ENCODE results near the gene XYLT1.
"Not testable (repeated sequence)": the region's sequence is repeated elsewhere in the genome, so short reads cannot be mapped to it uniquely, and the experiment has no call there.

The XYLT1 gene, protein sequence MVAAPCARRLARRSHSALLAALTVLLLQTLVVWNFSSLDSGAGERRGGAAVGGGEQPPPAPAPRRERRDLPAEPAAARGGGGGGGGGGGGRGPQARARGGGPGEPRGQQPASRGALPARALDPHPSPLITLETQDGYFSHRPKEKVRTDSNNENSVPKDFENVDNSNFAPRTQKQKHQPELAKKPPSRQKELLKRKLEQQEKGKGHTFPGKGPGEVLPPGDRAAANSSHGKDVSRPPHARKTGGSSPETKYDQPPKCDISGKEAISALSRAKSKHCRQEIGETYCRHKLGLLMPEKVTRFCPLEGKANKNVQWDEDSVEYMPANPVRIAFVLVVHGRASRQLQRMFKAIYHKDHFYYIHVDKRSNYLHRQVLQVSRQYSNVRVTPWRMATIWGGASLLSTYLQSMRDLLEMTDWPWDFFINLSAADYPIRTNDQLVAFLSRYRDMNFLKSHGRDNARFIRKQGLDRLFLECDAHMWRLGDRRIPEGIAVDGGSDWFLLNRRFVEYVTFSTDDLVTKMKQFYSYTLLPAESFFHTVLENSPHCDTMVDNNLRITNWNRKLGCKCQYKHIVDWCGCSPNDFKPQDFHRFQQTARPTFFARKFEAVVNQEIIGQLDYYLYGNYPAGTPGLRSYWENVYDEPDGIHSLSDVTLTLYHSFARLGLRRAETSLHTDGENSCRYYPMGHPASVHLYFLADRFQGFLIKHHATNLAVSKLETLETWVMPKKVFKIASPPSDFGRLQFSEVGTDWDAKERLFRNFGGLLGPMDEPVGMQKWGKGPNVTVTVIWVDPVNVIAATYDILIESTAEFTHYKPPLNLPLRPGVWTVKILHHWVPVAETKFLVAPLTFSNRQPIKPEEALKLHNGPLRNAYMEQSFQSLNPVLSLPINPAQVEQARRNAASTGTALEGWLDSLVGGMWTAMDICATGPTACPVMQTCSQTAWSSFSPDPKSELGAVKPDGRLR

DNA sequence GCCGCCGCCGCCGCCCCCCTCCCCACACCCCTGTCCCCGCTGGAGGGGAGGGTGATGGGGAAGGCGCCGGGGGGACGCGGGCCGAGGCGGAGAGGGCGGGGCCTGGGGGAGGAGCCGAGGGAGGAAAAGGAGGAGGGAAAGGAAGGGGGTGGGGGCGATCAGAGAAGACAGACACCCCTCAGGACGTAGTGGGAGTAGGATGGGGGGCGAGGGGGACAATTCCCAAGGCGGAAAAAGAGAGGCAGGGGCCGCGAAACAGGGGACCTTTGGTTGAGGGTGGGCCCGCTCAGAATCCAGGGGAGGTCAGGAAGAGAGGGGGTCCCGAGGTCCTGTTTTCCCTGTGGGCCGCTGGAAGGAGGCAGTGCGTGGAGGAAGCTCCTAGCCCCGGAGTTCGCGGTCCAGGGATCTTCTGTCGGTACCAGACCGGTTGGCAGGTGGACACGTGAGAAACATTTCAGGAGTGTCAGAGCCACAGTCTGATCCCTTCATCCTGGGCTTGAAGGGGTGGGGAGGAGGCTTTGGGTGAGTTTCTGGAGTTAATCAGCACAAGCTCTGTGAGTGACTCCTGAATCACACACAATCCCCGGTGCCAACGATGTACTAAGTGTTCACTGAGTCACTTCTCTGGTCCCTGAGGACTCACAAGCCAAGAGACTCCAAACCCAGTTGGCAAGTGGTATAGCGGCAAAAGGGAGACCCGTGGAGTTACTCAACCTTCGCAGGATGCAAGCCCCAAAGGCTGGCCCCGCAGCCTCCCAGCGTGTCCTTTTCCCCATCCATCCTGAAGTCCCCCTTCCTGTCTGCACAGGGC is at the start of gene XYLT1:
XYLT1 (minus strand) TSS at position 53 of the 811 bp plus-strand sequence. CDS start 164 bp downstream, outside the sequence.
- DNase-seq: peak; percentile 45

DNA sequence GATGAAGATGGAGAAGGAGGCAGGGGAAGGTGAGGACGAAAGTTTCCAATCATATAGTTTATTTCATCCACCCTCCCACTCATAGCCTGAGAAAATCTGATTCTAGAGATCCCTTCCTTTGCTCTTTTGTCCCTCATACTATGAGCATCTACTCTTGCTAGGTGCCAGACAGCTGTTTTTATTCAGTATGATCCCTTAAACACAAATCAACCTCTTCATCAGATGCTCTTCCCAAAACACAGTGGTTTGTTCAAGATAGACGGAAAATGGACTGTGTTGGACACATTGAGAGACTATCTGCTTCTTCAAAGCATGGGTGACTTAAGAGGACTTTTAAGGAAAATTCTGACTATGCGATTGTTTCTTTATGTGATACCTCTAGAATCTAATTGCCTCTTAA is 49.4 kb upstream of the XYLT1 start:
- DNase-seq: no peak

DNA sequence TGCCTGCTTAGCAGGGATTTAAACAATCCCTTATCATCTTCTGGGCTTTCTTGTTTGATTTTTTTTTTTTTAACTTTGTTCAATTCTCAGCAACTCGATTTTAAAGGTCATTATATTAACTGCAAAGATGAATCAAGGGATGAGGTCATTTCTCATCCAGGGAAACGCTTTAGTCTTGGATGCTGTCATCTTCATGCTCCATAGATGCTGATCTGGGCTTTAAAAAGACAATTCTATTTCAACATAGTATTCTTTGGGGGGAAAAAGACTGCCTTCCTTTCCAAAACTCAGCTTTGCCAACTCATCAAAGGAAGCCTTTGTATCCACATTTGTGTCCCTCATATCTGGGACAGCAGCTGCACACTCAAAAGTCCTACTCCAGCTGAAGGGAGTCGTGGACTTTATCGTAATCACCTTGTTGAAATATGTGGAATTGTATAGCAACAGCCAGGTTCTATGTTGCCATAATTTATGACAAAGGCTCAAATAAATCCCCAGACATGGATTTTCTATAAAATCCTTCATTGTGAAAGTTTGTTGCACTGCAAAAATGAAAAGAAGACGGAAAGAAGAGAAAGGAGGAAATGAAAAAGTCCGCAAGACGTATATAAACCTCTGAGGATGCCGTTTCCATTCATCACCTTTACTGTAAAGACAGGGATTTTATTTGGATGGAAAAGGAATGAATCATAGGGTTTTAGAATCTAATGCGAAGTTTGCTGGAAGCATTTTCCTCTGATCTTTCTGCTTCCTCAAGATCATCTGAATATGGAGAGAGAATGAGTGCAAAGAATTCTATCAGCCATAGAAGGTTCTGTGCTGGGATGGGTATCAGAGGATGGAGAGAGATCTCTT is 48.6 kb upstream of the XYLT1 start:
- no peak for DNase-seq

DNA sequence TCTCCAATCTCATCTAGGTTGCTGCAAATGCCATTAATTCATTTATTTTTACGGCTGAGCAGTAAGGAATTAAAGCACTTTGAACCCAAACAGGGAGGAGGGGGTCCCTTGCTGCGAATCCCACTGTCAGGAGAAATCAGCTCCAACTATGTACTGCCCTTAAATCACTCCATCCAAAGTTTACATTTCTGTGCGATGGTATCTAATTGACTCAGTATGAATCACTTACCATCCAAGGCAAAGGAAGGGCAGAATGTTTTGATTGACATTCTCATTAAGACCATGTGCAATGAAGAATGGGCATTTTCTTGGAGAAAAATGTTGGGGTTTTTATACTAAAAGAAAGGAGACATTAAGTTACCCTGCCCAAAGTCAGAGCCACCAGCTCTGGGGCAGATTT is 47.7 kb upstream of the XYLT1 start:
- no peak for DNase-seq

DNA sequence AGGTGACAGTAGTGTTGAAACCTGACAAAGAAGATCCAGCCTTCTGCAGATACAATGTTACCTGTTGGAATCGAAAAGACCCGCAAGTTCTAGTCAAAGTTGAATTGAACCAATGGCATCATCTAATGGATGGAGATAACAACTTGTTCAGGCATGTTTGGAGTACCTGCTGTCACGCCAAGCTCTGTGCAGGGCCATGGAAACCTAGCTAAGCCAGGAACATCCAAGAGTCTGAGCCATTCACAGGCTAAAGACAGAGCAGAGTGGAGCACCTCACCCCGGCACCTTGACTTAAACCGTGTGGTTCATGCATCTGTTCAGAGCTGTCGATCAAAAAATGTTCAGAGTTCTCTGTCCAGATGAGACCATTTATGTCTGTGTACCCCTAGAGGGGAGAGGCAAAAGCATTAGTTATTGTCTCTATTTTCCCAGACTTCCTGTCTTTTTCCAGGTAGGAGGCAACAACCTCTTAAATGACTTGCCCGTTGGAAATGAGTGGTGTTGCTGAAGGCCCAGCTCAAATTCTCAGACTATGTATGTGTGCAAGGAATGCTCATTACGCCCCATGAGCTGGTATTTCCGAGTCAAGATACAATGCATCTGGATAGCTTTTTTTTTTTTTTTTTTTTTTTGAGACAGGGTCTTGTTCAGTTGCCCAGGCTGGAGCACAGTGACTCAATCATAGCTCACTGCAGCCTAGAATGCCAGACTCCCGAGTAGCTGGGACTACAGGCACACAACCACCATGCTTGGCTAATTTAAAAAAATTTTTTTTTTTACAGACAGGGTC is 44.9 kb upstream of the XYLT1 start:
- DNase-seq: no peak

DNA sequence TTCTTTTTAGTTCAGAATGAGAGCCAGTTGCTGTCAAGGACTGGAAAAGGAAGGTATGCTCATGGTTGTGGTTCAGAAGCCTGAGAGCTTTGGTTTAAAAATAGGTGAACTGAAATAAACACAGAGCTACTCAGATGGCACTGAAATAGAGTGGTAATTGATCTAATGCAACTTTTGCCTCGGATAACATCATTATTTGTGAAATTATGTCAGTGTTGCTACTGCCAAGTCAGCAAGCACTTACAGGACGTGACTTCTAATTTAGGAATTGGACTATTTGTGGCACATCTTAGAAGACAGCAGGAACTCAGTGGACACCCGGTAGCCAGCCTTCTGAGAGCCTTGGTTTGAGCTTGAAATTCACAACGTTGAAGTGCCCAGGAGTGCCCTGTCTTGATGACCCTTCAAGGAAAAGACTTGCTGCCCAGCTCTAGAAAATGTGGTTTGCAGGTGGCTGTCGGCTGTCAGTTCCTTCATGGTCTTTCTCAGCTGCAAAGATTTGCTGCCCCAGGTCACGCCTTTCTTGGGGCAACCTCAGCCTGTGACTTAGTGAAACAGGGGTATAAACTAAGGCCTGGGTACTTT is 42.0 kb upstream of the XYLT1 start:
- DNase-seq: no peak

DNA sequence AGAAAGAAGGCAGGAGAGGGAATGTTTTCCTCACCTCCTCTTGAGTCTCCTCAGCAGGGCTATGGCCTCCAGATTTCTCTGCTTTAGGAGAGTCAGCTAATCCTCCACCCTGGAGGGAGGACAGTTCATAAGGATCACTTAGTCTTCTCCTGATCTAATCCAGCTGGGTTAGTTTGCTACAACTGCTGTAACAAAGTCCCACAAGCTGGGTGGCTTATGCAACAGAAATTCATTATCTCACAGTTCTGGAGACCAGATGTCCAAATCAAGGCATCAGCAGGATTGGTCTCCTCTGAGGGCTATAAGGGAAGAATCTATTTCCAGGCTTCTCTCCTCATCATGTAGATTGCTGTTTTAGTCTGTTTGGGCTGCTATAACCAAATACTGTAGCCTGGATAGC is 40.6 kb upstream of the XYLT1 start:
- no peak for DNase-seq

DNA sequence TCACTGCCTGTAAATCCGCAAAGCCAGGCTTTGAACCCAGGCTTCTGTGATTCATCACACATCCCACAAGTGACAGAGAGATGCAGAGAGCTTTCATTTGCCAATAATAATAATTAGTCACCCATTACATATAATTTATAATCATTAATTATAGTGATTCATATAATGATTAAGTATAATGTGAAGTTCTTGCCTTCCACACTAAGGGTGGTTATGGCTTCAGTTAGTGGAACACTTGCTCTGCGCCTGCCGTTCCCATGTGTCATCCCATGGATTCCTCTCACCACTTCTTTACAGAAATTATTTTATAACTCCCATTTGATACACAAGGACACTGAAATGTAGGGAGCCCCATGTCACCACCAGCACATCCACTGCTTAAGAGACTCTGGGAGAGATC is 39.8 kb upstream of the XYLT1 start:
- no peak for DNase-seq

DNA sequence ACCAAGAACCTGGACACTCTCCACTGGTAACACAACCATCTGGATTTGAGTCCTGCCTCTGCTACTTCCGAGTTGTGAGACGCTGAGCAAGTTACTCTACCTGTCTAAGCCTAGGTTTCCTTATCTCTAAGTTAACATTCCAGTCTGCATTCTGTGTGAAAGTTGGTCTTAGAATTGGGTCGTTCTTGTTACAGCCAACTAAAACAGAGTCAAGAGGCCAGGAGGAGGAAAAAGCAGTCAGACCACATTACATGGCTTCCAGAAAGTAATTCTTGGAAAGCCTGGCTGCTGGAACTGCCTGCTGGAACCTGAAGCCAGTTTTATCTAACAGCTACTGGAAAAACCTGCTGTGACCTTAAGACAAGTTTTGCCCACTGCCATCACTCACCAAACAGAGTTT is 38.4 kb upstream of the XYLT1 start:
- DNase-seq: no peak

DNA sequence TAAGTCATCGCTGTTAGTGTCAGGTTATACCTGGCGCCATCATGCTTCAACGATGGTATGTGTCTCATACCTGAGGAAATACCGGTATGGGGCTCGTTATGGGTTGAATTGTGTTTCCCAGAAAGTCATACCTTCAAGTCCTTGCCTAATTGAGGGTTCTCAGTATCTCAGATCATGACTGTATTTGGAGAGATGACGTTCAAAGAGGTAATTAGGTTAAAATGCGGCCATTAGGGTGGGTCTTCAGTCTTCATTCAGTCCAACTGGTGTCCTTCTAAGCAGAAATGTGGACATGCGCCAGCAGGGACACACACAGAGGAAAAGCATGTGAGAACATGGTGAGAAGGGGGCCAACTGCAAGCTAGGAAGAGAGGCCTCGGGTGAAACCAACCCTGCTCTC is 37.5 kb upstream of the XYLT1 start:
- DNase-seq: no peak

DNA sequence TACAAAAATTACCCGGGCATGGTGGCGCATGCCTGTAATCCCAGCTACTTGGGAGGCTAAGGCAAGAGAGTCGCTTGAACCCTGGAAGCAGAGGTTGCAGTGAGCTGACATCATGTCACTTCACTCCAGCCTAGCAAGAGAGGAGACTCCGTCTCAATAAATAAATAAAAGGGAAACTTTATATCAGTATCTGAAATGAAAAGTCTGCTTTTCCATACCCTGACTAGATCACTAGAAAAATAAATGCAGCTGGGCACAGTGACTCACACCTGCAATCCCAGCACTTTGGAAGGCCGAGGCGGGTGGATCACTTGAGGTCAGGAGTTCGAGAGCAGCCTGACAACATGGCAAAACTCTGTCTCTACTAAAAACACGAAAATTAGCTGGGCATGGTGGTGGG is 36.8 kb upstream of the XYLT1 start:
- DNase-seq: not testable (repeated sequence)

DNA sequence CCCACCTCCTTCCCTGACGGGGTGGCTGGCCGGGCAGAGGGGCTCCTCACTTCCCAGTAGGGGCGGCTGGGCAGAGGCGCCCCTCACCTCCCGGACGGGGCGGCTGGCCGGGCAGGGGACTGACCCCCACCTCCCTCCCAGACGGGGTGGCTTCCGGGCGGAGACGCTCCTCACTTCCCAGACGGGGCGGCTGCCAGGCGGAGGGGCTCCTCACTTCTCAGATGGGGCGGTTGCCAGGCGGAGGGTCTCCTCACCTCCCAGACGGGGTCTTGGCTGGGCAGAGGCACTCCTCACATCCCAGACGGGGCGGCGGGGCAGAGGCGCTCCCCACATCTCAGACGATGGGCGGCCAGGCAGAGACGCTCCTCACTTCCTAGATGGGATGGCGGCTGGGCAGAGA is 35.1 kb upstream of the XYLT1 start:
- not testable (repeated sequence) for DNase-seq

DNA sequence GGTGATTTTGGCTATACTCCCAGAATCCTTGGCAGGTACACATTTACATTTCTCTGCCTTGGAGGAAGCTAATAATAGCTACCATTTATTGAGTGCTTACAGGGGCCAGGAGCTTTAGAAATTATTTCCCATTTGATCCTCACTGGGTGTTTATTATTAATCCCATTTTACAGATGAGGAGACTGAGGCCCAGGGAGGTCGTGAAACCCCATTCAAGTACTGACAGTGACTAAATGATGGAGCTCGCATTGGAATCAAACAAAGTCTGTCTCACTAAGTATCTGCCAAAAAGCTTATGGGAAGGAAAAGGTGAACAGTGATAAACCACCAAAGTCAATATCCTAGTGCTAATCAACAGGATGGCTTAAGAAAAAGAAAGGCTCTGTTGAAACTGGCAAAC is 33.3 kb upstream of the XYLT1 start:
- DNase-seq: no peak

DNA sequence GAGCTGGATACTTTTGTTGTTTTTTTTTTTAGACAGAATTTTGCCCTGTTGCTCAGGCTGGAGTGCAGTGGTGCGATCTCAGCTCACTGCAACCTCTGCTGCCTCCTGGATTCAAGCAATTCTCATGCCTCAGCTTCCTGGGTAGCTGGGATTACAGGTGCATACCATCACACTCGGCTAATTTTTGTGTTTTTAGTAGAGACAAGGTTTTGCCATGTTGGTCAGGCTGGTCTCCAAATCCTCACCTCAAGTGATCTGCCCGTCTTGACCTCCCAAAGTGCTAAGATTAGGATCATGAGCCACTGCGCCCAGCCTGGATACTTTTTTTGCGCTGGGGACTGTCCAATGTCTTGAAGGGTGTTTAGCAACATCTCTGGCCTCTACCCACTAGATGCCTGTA is 32.6 kb upstream of the XYLT1 start:
- DNase-seq: no peak

DNA sequence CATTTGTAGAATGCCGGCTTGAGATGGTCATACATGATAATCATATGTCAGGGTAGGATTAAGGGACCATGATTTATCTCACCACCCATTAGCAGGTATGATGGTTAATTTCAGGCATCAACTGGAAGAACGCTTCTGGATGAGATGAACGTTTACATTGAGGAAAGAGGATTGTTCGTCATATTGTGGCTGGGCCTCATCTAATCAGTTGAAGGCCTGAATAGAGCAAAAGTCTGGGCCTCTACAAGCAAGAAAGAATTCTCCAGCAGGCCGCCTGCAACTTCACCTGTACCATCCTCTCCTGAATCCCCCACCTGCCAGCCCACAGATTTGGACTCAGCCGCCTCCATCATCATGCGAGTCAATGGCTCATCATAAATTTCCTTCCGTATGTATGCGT is 30.6 kb upstream of the XYLT1 start:
- DNase-seq: no peak

DNA sequence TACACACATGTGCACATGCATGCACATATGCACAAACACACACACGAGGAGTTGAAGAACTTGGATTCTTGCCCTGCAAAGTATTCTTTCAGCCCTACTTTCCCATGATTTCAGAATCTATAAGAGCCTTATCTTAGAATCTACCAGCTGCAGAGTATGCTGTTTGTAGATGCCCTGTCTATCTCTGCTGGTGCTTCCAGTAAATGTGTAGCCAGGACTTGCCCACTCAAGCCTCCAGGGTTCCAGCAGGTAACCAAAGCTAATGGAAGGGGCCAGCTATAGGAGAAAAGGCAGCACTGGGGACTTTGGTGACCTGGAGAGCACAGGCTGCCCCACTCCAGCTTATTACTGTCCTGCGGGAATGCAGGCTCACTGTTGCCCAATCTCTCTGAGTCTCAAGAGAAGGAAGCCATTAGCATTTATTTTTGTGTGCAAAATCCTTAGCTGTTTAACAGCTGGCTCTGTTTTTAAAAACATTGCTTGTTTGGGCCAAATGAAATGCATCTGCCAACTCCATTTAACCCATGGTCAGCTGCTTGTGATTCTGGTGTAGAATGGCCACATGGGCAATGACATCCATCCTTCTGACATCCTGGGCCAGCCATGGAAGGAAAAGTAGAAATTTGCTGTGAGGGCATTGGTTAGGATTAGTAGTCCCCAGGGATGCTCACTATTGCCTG is 28.6 kb upstream of the XYLT1 start:
- DNase-seq: no peak

DNA sequence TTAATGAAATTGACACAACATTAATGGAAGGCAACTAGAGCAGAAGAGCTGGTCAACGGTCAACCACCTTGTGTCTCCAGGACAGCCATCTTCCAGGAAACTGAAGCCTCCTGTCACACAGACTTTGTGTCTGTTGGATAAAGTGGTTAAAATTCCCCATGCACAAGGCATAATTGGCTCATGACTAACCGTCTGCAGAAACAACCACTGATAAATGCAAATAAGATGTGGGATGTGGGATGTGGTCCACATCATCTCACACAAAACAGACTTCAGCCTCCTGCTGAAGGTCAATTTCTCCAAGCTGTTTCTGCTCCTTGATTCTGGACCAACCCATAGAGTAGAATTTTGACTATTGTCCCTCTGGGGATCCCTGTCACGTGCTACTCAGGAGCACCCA is 26.9 kb upstream of the XYLT1 start:
- no peak for DNase-seq

DNA sequence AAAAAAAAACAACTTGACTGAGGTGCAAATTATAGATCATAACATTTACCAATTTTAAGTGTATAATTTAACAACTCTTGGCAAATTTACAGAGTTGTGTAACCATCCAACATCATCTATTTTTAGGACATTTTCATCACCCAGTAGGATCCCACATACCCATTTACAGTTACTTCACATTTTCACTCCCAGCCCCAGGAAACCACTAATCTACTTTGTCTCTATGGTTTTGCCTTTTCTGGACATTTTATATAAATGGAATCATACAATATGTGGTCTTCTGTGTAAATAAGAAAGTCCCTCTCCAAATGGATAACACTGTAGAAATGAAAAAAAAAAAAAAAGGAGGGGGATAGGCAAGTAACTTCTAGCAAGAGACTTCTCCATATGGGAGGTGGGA is 26.1 kb upstream of the XYLT1 start:
- no peak for DNase-seq

DNA sequence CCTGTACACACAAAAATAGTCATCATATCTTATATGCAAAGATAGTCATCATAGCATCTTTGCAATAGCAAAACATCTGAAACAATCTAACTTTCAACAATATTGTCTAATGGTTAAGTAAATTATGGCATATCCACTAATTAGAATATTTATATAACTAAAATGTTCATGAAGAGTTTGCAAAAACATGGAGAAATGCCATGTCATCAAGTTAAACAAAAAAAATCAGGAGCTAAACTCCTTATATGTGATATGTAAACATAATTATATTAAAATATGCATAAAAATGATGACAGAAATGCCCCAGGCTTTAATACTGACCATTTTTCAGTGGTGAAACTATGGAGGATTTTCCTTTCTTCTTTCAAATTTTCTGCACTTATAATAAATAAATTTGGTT is 22.3 kb upstream of the XYLT1 start:
- DNase-seq: no peak

DNA sequence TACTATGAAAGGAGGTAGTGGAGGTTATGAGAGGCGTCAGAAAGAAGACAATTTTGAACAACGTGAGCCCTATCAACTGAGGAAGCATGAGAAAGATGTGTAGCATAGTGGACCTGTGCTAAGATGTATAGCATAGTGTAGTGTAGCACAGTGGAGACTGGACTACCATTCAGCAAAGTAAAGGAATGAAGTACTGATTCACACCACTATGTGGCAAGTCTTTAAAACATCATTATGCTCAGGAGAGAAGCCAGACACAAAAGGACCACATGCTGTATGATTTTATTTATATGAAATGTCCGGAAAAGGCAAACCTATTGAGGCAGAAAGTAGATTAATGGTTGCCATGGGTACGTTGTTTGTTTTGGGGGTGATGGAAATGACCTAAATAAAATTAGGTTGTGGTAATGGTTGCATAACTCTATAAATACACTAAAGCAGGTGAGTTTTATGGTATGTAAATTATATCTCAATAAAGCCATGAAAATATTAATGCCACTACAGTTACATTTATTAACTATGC is 20.4 kb upstream of the XYLT1 start:
- no peak for DNase-seq

All from activated CD4-positive, alpha-beta T cell treated with anti-CD3 and anti-CD28 coated beads for 1 hour (primary cell).